Loucy (cell line): ENCODE data around the gene LGALS1.

ENCODE experiments used
- H2AFZ ChIP-seq: fragments of 200-600 bp; sonication (generic); 2 replicates; pipeline ENCODE4 v1.6.0; 2016; ENCODE audit warnings: antibody characterized with exemption, mild to moderate bottlenecking, low read length, moderate library complexity
- H3F3A ChIP-seq: fragments of 200-600 bp; 2 replicates; pipeline ENCODE4 v1.6.0; 2016; ENCODE audit warnings: antibody characterized with exemption, low read depth, mild to moderate bottlenecking
- H3K27me3 ChIP-seq: fragments of 200-600 bp; sonication (generic); 2 replicates; pipeline ENCODE4 v1.6.1; 2014; ENCODE audit warnings: low read length, mild to moderate bottlenecking; ENCODE audit not compliant: insufficient read depth, poor library complexity, severe bottlenecking
- H3K36me3 ChIP-seq: fragments of 200-600 bp; sonication (generic); 2 replicates; pipeline ENCODE4 v1.6.1; 2016; ENCODE audit warnings: low read length; ENCODE audit not compliant: insufficient read depth
- H3K4me1 ChIP-seq: fragments of 200-600 bp; sonication (generic); 2 replicates; pipeline ENCODE4 v1.5.1; 2014; ENCODE audit warnings: low read length, mild to moderate bottlenecking; ENCODE audit not compliant: insufficient read depth, poor library complexity, severe bottlenecking
- H3K4me2 ChIP-seq: fragments of 200-600 bp; sonication (generic); 2 replicates; pipeline ENCODE4 v1.6.0; 2014; ENCODE audit warnings: antibody characterized with exemption, low read length, low read depth, mild to moderate bottlenecking; ENCODE audit not compliant: poor library complexity, severe bottlenecking
- H3K4me3 ChIP-seq: fragments of 200-600 bp; sonication (generic); 2 replicates; pipeline ENCODE4 v1.5.1; 2014; ENCODE audit warnings: low read length, mild to moderate bottlenecking, mixed read lengths; ENCODE audit not compliant: poor library complexity, severe bottlenecking
- H3K79me2 ChIP-seq: fragments of 200-600 bp; sonication (generic); 2 replicates; pipeline ENCODE4 v1.6.1; 2014; ENCODE audit warnings: low read length; ENCODE audit not compliant: insufficient read depth
- H3K9ac ChIP-seq: fragments of 200-600 bp; sonication (generic); 2 replicates; pipeline ENCODE4 v1.6.0; 2014; ENCODE audit warnings: mild to moderate bottlenecking, low read depth, low read length, moderate library complexity; ENCODE audit not compliant: poor library complexity, severe bottlenecking
- H3K9me2 ChIP-seq: fragments of 200-600 bp; sonication (generic); replicated peaks from 2 replicates; pipeline ENCODE4 v1.6.1; 2016; ENCODE audit warnings: low read depth, low read length, mixed read lengths
- H3K9me3 ChIP-seq: fragments of 200-600 bp; sonication (generic); 2 replicates; pipeline ENCODE4 v1.6.1; 2014; ENCODE audit warnings: mild to moderate bottlenecking, antibody characterized with exemption, low read length, low read depth; ENCODE audit not compliant: insufficient read depth
- H4K20me1 ChIP-seq: fragments of 200-600 bp; sonication (generic); 2 replicates; pipeline ENCODE4 v1.6.0; 2014; ENCODE audit warnings: antibody characterized with exemption, low read length, mild to moderate bottlenecking; ENCODE audit not compliant: insufficient read depth, poor library complexity, severe bottlenecking
- EZH2phosphoT487 ChIP-seq: fragments of 200-600 bp; IDR thresholded peaks from 2 replicates; pipeline ENCODE4 v1.6.1; 2018; ENCODE audit warnings: antibody characterized with exemption, mild to moderate bottlenecking, moderate library complexity, borderline replicate concordance
- TF ChIP-seq, protein P1 (sequence below): fragments of 200-600 bp; sonication (generic); conservative IDR thresholded peaks from 2 replicates; pipeline ENCODE4 v1.5.1; 2014; ENCODE audit warnings: mild to moderate bottlenecking, antibody characterized with exemption, low read length

LGALS1 gene

DNA sequence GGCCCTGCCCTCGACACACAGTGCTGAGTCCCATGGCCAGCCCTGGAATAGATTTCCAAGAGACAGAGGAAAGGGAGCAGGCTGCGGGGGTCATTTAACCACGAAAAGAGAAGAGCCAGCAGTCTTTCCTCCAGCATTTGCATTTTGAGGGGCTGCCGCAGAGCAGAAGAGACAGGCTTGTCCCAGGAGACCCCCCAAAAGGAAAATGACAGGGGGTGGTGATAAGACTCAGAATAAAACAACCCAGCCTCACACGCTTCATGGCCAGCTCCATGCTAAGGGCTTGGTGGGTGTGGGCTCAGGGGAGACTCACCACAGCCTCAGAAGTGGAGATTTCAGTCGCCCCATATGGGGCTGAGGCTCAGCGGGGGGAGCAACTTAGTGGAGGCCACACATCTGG is 38.3 kb downstream of the LGALS1 start:
- Histone ChIP-seq H4K20me1 (no peaks in the 10 kb centered on the region), H3K36me3 (no peaks in the 10 kb centered on the region), H2AFZ (no peak overlapping the region), H3K4me3 (no peak overlapping the region), H3K27me3 (no peaks in the 10 kb centered on the region), H3K4me1 (no peaks in the 10 kb centered on the region), H3K79me2 (no peaks in the 10 kb centered on the region), H3F3A (no peaks in the 10 kb centered on the region), H3K9me3 (no peaks in the 10 kb centered on the region), H3K9ac (no peak overlapping the region), H3K4me2 (no peak overlapping the region), H3K9me2 (no peaks in the 10 kb centered on the region)
- no peak for TF ChIP-seq EZH2phosphoT487
- TF ChIP-seq, protein P1, sequence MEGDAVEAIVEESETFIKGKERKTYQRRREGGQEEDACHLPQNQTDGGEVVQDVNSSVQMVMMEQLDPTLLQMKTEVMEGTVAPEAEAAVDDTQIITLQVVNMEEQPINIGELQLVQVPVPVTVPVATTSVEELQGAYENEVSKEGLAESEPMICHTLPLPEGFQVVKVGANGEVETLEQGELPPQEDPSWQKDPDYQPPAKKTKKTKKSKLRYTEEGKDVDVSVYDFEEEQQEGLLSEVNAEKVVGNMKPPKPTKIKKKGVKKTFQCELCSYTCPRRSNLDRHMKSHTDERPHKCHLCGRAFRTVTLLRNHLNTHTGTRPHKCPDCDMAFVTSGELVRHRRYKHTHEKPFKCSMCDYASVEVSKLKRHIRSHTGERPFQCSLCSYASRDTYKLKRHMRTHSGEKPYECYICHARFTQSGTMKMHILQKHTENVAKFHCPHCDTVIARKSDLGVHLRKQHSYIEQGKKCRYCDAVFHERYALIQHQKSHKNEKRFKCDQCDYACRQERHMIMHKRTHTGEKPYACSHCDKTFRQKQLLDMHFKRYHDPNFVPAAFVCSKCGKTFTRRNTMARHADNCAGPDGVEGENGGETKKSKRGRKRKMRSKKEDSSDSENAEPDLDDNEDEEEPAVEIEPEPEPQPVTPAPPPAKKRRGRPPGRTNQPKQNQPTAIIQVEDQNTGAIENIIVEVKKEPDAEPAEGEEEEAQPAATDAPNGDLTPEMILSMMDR = no peak

DNA sequence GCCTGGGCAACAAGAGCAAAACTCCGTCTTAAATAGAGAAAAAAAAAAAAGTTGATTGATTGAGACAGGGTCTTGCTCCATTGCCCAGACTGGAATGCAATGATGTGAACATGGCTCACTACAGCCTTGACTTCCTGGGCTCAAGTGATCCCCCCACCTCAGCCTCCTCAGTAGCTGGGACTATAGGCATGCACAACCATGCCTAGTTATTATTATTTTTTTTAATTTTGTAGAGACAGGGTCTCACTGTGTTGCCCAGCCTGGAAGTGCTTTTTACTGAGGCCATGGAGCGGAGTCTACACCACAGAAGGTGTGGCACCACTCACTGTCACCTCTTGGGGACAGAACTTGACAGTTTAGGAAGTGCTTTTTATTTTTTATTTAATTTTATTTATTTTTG is 39.2 kb downstream of the LGALS1 start:
- Histone ChIP-seq H3K9me2 (no peaks in the 10 kb centered on the region), H4K20me1 (no peaks in the 10 kb centered on the region), H3K4me1 (no peaks in the 10 kb centered on the region), H3K27me3 (no peaks in the 10 kb centered on the region), H3K79me2 (no peaks in the 10 kb centered on the region), H3K9me3 (no peaks in the 10 kb centered on the region), H2AFZ (no peak overlapping the region), H3K4me2 (no peak overlapping the region), H3F3A (no peaks in the 10 kb centered on the region), H3K4me3 (no peak overlapping the region), H3K9ac (no peak overlapping the region), H3K36me3 (no peaks in the 10 kb centered on the region)
- TF ChIP-seq, protein P1 = no peak

DNA sequence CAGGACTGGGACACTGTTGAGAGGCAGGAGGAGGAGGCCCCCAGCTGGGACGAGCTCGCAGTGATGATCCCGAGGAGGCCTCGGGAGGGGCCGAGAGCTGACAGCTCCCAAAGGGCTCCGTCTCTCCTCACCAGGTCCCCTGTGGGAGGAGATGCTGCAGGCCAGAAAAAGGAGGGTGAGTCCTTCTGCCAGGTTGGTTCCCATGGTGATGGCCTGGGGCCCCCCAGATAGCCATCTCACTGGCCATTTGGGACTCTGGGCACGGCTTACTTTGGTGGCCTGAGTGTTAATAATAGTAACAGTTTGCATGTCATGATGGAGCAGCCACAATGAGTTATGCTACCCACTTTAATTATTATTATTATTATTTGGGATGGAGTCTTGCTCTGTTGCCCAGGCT is 40.3 kb downstream of the LGALS1 start:
- no peak overlapping the region for H3K4me3 ChIP-seq
- no peaks in the 10 kb centered on the region for H3K27me3 ChIP-seq
- no peak overlapping the region for H3K4me2 ChIP-seq
- no peaks in the 10 kb centered on the region for H3F3A ChIP-seq
- H3K36me3 ChIP-seq = no peaks in the 10 kb centered on the region
- H3K79me2 ChIP-seq = no peaks in the 10 kb centered on the region
- H2AFZ ChIP-seq = no peak overlapping the region
- no peaks in the 10 kb centered on the region for H4K20me1 ChIP-seq
- no peaks in the 10 kb centered on the region for H3K4me1 ChIP-seq
- no peak overlapping the region for H3K9ac ChIP-seq
- H3K9me2 ChIP-seq = no peaks in the 10 kb centered on the region
- no peaks in the 10 kb centered on the region for H3K9me3 ChIP-seq
- TF ChIP-seq, protein P1 = no peak
- no peak for TF ChIP-seq EZH2phosphoT487
